HUDEP-2 (cell line): ENCODE results near the gene CRYBG2.
A peak's percentile ranks its signal among the peaks of the same experiment; 100 is the strongest.
"Not testable (repeated sequence)": the region's sequence is repeated elsewhere in the genome, so short reads cannot be mapped to it uniquely, and the experiment has no call there.

Experiments used
- DNase-seq, 76 experiments: peaks; one replicate each; lab custom pipeline; 2025; ENCODE audit not compliant: unreplicated experiment in 76 of 76; lab: John Stamatoyannopoulos, UW

CRYBG2 gene

DNA sequence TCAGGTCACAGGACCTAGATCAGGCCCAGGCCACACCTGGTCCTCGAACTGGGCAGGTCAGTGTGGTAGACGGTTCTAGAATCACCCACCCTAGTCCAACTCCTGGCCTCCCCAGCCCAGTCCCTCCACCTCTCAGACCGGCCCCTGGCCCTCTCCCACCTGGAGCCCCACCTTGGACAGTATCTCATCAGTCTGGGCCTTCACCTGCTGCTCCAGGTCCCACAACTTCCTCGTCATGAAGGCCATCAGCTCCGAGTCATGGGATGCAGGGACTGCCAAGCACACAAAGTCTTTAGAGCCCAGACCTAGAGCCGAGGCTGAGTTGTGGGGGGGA lies 56.2 kb downstream of the CRYBG2 start:
- DNase-seq = no peak

DNA sequence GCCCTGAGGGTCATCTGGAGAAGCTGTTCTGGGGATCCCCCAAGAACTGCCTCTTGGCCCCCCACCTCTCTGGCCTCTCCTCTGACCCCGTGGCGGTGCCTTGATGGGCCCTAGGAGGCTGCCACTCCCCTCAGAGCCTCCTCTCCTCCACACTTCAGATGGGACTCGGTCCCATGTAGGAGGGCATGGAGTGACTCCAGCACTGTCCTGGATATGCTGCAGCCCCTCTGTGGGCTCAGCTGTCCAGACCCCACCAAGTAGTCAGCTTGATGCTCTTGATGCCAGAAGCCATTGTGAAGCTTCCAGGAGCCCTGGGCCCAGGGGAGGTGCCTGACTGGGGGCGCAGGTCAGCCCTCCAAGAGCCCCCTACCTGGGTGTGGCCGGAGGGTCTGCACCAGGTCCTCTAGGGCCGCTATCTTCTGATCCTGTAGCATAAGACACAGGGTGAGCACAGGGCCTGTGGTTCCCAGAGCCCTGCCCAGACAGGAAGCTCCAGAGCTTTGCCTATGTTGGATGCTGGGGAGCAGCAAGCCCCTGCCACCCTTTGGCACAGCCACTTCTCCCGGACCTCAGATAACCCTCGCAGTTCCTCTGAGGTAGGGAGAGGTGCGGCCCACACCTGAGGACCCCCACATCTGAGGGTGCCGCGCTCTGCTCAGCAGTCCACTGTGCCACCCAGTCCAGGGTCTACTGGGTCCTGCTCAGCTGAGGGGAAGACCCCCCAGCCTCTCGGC lies 56.7 kb downstream of the CRYBG2 start:
- no peak for DNase-seq

DNA sequence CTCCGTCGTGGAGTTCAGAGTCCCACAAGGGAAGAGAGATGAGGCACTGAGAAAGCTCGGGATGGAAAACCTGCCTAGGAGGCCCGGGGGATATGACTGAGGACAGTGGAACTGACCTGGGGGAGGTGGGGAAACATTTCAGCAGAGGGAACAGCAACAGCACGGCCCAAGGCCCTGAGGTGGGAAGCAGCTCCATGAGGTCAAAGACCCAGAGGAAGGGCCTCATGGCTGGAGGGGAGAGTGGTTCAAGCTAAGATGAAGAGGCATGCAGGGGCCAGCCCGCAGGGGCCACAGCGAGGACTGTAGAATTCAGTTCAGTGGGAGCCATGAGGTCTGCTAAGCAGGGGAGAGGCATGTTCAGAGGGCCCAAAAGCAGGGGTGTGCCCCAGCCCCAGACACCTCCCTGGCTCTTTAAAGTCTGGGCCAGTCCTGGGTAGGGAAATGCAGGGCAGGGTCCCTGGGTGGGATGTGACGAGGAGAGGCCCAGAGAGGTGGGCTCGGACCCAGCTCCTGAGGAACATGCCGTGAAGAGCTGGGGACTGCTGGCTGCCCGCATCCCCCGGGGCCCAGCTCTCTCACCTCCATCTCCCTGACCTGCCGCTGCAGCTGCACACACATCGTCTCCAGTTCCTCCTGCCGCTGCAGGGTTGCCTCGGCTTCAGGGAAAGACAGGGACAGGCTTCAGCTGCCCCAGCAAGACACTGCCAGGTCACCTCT lies 57.4 kb downstream of the CRYBG2 start:
- DNase-seq = no peak

DNA sequence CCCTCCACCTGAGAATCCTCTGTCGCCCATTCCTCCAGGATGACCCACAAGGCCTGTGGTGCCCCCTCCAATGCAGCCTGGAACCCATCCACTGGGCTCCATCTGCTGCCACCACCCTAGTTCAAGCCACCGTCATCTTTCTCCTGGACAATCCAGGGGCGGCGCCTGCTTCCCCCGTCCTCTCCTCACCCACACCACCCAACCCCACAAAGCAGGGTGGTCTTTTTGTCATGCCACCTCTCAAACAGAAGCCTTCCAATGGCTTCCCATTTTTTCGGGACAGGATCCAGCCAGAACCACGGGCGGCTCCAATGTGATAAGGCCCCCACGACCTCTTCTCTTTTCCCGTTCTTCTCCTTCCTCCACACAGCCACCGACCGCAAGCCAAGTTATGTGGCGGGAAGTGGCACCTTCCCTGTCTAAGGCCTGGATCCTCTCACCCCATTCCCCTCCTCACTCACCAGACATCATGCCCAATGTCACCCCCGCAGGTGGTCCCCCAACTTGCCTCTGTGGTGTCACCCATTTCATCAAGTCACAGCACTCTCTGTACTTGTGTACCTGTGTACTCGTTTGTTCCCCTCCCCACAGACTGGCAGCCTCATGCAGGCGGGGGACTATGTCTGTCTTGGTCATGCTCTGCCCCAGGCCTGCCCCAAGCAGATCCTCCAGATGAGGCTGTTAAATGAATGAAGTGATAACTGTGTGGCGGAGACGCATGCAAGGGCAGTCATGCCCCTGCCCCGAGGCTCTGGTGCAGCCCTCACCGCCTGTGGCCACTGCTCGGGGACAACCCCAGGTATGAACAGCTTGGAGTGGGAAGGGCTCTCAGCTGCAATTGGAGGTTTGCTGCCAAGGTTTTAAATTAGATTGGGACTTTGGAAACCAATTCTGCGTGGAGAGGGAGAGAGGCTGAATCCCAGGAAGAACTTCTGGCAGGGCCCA lies 58.5 kb downstream of the CRYBG2 start:
- DNase-seq = no peak

DNA sequence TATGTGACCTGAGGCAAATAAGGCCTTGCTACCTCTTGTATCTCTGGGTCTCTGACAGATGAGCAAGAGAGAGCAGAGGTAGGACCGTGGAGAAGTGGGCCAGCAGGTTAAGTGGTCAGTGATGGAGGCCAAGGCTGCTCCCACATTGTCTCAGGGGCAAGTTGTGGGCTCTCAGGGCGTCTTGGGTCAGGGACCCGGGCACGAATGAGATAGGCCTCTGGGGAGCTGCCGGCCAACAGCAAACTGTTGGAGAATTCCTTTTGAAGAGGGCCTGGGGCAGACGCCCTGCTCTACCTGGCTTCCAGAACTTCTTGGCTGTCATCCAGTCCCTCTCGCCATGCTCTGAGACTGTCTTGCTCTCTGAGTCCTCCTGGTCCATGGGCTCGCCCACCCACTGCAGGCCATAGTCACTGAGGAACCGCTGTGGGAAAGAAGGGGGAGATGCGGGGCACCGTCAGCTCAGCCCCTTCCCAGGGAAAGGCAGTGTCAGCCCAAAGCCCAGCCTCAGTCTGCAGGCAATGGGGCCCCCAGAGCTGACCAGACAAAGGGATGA lies 59.9 kb downstream of the CRYBG2 start:
- no peak for DNase-seq

DNA sequence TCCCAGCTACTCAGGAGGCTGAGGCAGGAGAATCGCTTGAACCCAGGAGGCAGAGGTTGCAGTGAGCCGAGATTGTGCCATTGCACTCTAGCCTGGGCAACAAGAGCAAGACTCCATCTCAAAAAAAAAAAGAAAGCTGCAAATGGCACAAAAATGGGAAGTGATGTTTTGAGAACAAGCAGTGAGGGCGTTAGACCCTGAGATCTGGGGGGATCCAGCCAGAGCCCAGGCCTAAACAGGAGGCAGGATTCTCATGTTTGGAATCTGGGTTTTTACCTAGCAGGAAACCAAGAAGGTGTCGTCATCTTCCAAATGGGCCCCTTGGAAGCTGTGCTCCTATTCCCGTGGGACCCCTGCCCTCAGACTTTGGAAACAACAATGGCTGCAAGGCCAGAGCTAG lies 61.2 kb downstream of the CRYBG2 start:
- not testable (repeated sequence) for DNase-seq

DNA sequence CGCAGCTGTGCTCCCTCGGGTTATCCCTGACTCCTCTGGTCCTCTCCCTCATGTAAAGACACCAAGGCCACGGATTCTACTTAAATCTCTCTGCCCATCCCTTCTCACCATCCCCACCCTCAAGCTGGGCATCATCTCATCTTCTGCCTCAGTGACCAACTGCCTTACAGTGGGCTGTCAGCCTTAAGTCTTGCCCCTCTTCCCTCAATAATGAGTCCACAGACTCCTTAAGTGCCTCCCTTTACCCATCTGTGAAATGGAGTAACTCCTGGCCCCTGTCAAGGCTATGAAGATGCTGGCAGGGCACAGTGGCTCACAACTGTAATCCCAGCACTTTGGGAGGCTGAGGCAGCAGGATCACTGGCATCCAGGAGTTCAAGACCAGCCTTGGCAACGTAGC lies 62.0 kb downstream of the CRYBG2 start:
- no peak for DNase-seq

DNA sequence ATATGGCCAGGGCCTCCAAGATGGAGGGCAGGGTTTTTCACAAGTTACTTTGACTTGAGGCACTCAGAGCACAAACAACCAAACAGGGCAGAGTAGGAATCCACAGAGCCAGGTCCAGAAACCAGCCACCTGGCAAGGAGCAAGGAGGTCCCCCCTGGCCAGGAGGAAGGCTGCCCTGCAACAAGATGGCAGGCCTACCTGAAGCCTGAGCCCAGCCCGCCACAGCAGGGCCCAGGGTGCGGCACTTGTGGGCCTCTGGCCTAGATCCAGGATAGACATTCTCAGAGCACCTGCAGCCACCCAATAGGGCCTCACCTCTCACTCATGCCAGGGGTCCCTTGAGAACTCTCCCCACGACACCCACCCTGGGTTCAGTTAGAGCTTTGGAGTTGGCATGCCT lies 62.5 kb downstream of the CRYBG2 start:
- no peak for DNase-seq

DNA sequence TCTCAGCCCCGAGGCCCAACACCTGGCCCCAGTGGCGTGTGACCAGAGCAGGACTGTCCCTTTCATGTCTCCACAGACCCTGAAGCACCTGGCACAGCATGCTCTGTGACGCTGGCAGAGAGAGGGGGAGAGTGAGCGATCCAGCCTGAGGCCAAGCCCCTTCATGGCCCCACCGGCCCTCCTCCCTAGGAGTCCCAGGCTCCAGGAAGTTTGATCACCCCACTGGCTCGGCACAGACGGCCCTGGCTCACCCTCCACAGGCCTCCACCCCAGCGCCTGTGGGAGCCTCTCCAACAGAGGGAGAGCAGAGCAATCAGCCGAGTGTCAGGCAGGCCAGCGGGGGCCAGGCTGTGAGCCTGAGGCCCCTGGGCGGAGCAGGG lies 63.1 kb downstream of the CRYBG2 start:
- DNase-seq = no peak

DNA sequence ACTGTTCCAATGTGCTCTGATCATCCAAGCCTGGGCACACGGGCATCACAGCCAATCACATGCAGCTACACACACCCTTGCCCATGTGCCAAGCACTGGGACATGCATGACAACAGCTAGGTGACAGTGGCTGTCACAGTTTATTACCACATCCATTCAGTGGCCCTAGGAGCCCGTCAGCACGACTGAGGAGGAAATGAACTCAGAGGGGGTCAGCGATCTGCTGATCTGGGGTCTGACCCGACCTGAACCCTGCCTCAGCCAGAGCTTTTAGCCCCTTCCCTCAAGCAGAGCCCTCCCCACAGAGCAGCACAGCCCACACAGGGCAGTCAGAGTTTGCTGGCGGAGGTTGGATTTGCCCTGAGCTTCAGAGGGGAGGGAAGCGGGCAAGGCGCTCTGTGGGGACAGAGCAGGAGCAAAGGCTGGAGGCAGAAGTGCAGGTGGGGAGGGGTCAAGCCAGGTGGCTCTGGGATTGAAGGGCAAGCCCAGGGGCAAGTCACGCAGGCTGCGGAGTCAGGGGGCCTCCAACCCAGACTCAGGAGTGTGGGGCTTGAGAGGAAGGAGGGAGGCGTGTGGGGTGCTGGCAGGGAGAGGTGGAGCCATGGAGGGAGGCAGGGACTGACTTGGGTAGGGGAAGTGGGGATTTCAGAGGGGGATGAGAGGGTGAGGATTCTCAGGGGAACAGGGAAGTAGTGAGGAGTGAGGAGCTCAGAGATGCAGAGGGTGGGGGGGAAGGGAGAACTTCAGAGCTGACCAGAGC lies 63.6 kb downstream of the CRYBG2 start:
- no peak for DNase-seq

DNA sequence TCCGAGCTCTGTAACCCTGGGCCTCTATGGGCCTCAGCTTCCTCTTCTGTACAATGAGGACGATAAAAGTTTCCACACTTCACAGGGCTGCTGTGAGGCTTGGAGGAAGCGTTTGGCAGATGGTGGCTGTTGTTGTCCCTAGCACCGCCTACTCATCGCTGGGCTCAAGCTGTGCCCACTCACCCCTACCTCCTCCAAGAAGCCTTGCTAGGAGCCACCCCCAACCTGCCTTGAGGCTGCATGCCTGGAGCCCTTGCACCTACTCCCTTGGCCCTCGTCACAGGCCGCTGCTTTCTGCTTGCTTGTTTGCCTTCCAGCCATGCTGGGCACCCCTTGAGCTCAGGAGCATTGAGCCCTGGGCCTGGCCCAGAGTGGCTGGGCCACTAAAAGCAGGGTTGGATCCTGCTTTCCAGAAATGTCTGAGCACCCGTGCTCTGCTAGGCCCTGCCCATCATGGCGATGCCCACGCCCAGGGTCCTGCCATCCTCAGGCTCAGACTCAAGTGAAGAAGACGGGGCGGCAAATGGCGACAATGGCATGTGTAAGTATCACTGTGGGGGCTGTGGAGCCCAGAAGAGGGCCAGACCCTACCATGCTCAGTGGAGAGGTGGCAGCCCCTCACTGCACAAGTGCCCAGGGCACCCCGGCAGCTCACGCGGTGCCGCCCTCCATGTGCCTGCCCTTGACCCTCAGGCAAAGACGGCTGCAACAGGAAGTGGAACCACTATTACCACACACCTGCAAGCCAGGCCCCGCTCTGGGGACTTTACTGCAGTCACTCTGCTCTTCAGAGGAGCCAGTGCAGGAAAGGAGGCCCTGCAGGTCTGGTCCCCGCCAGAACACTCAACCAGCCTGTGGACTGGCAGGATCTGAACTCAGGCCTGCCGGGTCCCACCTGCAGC lies 64.5 kb downstream of the CRYBG2 start:
- peak in 12 of 76 experiments; percentile 16 to 44 (median 22) for DNase-seq

DNA sequence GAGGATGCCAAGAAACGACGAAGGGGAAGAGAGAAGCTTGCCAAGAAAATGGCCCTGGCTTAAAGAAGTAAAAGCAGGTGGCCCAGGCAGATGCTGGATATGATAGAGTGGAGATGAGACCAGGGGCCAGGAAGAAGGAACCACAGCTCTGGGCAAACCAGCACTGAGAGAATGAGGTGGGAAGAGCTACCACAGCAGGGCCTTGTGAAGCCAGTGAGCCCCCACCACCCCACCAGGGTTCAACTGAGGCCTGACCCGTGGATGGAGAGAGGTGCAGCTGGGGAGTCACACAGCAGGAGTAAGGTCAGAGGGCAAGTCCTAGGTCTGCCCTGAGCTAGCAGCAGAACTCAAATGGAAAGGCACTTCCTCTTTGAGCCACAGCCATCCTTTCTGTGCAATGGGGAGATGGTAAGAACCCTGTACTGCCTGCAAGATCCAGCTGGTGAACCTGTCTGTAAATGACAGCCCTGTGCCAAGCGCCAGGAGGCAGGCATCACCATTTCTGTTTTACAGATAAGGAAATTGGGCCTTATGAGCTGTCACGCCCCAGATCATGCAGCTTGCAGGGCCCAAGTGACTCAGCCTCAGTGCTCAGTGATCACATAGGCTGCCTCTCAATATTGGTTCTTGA lies 65.5 kb downstream of the CRYBG2 start:
- peak in 74 of 76 experiments; percentile 30 to 94 (median 82) for DNase-seq

DNA sequence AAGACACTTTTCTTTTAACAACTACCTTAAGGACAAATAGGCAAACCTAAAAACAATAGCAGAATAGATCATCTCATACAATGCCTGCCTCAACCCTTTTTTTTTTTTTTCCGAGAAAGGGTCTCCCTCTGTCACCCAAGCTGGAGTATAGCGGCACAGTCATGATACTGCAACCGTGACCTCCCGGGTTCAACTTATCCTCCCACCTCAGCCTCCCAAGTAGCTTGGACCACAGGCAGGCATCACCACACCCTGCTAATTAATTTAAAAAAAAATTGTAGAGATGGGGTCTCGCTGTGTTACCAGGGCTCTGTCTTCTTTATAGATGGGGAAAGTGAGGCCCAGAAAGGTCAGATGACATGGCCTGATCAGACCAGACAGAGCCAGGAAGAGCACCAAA lies 66.1 kb downstream of the CRYBG2 start:
- no peak for DNase-seq

DNA sequence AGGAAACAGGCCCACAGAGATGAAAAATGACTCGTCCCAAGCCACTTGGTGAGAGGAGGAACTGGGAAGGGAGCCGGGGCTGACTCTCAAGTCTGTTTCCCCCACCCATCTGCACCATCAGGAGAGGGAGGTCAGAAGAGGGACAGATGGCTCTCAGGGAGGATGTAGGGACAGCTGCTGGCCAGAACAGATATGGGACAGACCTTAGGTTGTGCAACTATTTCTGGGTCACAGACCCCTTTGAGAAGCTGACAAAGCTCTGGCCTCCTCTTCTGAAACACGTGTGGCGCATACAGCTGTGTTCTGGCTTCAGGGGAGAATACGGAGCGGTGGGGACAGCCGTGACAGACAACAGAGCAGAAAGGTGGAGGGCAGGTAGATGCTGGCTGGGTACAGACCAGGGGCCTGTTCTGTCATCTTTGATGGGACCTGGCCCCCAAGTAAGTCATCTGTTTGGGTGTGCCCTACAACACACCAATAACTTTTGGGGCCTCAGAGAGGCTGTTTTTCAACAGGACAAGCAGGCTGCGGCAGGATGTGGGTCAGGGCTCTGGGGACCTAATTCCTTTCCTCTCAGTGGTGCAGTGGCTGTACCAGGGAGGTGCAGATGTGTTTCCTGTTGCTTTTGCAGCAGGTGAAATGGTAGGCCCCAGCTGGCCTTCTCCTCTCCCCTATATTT lies 66.8 kb downstream of the CRYBG2 start:
- DNase-seq = no peak

DNA sequence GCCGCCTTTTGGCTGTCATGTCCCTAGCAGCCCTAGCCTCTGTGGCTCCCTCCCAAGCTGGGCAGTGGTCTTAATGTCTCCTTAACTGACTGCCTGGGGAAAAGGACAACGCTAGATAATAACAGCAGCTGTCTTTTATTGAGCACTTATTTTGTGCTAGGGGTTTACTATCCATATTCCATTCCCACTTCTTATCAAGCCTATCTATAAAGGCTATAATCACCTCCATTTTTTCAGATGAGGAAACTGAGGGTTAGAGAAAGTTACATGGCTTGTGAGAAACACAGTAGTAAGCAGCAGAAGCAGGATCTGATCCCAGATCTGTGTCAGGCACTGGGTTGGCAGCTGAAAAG lies 67.9 kb downstream of the CRYBG2 start:
- DNase-seq = no peak

DNA sequence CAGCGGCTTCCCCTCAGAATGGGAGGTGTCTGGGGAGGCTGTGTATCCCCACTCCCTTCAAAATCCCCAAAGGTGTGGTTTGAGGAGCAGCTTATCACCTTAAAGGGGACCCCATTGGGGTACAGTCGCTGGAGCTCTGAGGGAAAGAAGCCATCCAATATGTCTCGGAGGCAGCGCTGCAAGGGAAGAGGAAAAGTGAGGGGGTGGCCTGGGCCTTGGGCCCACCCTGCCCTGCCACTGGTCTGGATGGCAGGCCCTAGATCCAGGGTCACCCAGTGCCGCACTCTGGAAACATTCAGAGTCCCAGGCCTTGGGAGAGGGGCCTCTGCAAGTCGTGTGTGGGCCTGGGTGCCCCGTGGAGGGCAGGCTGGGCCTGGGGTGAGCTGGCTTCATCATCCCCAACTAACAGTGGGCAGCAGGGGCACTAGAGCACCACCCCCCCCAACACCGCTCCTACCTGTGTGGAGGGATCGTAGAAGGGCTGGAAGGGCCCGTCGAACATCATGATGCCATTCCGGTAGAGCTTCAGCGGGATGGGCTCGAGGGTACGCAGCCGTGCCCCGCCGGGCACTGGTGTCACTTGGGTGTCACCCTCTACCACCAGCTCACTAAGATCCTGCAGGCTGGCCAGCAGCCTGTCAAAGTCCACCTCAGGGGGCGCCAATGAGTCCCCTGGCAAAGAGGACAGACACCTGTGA lies 68.4 kb downstream of the CRYBG2 start:
- peak in 61 of 76 experiments; percentile 4 to 73 (median 48) for DNase-seq

DNA sequence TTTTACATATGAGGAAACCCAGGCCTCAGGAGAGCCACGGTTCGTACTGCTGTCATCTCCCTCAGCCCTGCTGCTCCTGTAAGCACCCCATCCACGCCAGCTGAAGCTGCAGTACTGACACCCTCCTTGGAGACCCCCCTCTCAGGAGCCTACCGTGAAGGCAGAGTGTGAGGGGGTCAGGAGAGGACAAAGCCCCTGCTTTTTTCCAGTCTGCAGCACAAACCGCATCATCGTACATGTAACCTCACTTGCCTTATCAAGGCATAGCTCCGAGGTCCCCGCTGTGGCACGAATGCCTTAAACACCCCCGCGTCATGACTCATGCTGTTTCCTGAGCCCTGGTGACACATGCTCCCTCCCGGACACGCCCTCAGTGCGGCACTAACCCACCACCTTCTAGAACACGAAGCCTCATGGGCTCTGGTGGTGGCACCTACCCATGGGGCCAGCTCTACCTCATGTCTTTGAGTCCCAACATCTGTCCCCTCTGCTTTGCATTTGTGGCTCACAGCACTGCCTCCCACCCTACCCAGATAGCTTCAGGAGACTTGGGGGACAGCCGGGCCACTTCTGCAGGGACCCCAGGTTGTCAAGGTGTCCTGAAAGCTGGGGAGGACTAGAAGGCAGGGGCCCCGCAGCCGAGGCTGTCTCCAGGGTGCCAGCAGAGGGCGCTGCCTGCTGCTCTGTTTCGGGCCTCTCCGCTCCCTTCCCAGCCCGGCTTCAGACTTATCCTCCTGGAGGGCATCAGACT lies 69.2 kb downstream of the CRYBG2 start:
- DNase-seq = peak in 75 of 76 experiments; percentile 55 to 97 (median 93)
